SKM-1 (cell line): ENCODE measurements around the gene MCM7.

Source experiments
- DNase-seq: peaks from one replicate; lab custom pipeline; 2025; ENCODE audit not compliant: unreplicated experiment; lab: John Stamatoyannopoulos, UW

The MCM7 gene

GRCh38 chr7:100075418-100075817 is 25.8 kb downstream of the MCM7 start:
- DNase-seq: no peak

DNA sequence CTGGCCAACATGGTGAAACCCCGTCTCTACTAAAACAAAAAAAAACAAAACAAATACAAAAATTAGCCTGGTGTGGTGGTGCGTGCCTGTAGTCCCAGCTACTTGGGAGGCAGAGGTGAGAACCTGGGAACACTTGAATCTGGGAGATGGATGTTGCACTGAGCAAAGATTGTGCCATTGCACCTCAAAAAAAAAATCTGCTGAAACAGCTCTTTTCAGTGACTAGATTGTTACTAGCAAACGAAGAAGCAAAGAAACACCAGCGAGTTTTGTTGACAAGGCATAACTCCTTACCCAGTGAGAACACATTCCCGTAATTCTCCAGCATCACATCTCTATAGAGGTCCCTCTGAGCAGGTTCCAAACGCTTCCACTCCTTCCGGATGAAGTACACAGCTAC is 26.4 kb downstream of the MCM7 start:
- no peak for DNase-seq

DNA sequence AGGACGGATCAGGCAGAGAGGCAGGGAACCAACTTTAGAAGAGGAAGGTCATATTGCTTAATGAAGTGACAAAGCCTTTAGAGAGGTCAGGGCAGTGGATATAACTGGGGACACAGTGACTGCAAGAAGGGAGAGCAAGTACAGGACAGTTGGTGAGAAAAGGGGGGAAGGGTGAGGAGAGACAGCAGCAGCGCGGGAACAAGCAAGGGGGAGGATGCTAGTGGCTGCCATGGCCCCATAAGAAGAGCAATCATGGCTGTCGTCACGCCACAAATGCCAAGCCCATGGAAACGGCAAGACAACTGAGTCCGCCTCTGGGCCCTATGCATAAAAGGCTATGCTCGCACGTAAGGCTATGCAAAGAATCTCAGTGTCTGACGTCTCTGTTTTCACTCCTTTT is 28.7 kb downstream of the MCM7 start:
- no peak for DNase-seq

DNA sequence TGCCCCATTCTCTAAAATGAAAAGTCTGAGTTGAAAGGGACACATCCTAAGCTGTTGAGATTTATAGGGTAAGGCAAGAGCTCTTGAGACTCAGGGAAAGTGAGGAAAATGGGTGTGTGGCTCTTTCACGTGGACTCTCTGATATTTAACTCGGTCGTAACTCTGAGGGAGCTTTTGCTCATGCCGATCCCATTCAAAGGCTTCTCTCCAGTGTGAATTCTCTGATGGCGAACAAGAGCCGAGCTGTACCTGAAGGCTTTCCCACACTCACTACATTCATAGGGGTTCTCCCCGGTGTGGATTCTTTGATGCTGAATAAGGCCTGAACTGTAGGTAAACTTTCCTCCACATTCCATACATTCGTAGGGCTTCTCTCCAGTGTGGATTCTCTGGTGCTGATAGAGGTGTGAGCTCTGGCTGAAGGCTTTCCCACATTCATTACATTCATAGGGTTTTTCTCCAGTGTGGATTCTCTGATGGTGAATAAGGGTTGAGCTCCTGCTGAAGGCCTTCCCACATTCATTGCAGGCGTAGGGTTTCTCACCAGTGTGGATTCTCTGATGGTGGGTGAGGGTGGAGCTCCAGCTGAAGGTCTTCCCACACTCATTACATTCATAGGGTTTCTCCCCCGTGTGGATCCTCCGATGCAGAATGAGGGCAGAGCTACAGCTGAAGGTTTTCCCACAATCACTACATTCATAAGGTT is 30.0 kb downstream of the MCM7 start:
- no peak for DNase-seq

- no peak for DNase-seq
Measured at GRCh38 chr7:100069991-100070390, 31.2 kb downstream of the MCM7 start.

DNA sequence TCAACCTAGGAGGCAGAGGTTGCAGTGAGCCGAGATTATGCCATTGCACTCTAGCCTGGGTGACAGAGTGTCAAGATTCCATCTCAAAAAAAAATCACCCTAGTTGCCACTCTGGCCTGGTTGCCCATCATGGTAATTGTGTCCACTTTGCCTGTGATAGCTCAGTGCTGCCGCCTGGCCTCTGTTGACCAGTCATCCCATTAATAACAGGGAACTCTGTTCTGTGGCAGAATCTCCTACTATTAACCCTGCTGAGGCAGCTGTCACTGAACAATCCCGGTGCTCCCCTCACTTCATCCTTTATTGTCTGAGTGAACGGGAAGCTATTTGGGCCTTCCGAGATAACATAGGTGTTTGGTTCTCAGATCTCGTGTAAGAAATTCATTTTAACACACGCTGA is 34.2 kb downstream of the MCM7 start:
- DNase-seq: no peak

DNA sequence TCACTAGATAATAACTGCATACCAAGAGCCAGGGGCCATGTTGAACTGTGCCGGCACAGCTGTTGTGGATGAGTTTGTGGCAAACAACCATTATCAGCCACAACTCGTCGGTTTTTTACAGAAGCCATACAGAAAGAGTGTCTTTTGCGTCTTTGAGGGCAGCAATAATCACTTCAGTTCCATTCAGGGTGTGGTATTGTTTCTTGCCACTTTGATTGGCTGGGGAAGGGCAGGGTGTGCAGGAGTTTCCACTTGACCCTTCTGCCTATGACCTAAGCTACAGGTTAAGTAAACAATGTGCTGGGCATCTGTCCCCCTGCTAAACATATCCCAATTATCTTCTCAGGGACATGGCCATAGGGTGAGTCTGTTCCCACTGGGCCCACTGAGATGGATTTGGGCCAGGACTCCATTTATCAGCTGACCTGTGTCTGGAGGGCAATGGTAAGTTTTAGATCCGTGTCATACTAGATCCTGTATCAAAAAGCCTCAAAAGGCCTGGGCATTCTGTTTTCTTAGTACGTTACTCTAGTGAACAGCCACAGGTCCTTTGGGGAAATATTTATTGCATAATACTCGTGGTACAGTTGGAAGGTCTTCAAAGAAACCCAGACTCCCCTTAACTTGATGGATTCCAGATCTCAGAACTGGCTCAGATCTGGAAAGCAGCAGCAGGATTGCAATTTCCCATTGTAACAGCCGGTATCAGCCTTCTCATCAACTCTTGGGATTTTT is 35.6 kb downstream of the MCM7 start:
- no peak for DNase-seq

- no peak for DNase-seq
Measured at GRCh38 chr7:100064162-100064561, 37.0 kb downstream of the MCM7 start.

- DNase-seq: no peak
Measured at GRCh38 chr7:100063376-100063775, 37.8 kb downstream of the MCM7 start.

DNA sequence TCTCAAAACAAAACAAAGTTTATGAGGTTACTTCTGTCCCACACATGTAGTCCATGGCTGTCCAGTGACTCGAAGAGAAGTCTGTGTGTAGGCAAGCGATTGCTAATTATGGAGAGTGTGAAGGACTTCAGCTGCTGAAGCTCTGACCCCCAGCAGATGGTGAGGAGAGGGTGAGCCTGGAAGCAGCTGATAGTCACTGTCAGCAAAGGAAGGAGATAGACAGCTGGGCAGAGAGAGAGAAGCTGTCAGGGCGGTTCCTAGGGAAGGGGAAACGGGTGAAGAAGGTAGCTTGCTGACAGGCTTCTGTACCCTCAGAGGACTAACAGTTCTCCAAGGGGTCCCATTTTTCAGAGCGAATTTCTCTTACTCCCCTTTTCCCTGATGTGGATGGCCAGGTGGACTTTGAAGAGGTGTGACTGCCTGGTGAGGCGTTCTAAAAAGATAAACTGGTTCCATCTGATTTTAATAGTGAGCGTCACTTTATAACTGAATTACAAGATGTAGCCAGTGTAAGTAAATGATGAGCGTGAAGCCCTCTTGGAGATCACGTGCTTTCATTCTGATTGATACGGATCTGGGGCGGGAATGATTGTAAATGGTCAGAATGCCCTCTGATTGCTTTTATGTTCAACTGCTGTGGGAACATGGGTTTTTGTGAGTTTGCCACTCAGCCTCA is 39.5 kb downstream of the MCM7 start:
- no peak for DNase-seq

DNA sequence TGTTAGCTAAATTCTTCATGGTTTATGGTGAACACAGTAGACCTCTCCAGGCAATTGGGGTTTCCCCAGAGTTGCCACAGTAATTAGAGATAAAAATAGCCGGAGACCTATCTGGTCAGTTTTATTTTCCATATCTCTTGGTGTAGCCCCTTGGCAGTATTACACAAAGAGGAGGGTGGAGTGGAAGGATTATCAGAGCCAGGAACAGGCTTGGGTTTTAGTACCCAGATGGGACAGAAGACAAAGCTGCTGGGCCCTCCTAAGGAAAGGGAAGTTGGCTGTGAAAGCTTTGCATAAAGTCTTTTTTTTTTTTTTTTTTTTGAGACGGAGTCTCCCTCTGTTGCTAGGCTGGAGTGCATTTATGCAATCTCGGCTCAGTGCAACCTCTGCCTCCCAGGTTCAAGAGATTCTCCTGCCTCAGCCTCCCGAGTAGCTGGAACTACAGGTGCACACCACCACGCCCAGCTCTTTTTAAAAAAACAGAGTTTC is 41.9 kb downstream of the MCM7 start:
- no peak for DNase-seq

DNA sequence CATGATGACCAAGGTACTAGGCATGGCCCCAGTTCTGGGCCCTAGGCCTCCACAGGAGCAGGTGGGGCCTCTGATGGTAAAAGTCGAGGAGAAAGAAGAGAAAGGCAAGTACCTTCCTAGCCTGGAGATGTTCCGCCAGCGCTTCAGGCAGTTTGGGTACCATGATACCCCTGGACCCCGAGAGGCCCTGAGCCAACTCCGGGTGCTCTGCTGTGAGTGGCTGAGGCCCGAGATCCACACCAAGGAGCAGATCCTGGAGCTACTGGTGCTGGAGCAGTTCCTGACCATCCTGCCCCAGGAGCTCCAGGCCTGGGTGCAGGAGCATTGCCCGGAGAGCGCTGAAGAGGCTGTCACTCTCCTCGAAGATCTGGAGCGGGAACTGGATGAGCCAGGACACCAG is 44.2 kb downstream of the MCM7 start:
- no peak for DNase-seq

DNA sequence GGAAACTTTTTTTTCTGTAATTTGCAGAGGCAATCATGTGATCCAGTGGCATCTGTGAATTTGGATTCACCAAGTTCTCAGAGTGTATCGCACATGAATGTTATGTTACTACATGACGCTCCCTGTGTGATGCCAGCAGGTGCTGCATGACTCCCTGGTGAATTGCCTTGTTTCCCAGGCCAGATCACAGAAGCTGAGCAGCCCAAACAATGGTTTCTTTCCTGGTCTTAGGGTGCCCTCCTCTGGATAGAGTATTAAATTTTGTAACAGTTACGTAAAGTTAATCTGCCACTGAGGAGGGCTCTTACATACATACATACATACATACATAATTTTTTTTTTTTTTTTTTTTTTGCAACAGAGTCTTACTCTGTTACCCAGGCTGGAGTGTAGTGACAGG is 48.0 kb downstream of the MCM7 start:
- DNase-seq: peak; percentile 15

DNA sequence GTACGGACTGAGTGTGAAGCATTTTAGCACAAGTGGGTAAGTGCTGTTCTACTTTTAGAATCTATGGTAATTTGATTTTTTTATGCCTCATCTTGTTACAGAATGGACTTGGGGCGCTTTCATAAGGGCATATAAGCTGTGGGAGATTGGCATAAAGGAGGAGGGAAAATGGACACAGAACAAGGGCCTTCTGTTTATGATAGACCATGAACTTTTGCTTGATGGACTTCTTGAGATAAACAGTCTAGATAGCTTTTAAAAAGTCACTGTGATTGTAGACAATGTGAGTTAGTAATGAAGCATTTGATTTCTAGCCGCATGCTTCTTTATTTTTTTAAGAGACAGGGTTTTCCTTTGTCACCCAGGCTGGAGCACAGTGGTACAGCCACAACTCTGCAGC is 49.6 kb downstream of the MCM7 start:
- DNase-seq: no peak

DNA sequence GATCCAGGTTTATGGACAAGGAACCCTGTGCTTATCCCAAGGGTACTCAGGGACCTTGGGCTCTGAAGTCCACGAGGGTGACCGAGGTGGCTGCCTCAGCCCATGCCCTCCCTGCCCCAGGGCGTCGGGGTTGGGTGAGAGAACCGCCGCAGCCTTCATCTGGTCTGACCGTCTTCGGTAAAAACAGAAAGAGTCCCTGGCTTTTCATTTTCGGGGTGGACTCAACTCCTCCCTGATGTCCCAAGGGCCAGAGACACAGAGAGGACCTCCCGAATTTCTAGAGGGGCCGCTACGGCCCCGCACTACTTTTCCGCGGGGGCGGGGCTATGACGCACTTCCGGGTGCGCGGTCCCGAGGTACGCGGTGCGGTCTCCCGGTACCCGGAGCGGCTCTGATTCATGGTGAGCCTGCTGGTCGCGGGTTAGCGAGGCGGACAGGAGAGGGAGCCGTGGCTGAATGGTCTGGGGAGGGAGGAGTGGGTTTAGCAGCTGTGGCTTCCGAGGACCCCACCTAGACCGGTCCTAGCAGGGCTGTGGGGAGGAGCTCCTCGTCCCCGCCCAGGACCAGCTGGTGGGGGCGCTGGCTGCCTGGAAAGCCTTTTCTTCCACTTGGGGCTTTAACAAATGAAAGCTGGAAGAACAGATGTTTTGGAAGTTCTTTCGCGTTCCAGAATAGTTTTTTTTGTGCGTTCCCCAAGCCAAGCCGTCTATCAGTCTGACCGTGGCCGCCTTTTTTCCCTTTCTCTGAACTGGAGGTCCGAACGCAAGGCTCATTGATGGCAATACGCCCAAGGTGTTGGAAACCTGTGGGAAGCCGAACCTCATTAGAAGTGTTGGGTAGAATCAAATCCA is 51.5 kb downstream of the MCM7 start, which contains the start of gene ZSCAN21:
ZSCAN21 (plus strand) TSS at position 334 of the 851 bp plus-strand sequence. CDS start 7,233 bp downstream, outside the sequence.
- peak; percentile 53 for DNase-seq

DNA sequence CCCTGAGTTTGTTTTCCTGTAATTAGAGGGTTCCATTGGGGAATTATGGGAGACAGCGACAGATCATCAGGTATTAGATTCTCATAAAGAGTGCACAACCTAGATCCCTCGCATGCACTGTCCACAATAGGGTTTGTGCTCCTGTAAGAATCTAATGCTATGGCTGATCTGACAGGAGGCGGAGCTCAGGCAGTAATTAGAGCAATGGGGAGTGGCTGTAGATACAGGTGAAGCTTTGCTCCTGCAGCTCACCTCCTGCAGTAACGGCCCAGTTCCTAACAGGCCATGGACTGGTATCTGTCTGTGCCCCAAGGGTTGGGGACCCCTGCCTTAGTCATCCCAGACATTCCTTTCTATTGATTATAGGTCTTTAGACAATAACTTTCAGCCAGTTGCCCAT is 52.5 kb downstream of the MCM7 start:
- DNase-seq: no peak

DNA sequence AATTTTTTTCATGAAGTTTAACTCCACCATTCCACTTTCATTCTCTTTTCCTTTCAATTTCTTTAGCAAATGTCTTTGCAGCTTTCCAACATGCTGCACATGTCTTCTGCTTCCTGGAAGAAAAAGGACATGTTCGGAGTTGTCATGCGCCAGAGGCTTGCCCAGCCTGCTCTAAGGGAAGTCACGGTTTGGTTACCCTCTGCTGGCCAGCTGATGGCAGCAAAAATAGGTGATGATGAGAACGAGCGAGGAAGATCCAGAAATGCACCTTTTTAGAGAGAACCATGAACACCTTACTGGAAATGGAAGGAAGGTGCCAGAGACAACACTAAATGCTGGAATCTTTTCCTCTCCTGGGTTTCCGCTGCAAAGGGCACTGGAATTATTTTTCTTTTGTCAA is 56.5 kb downstream of the MCM7 start:
- no peak for DNase-seq
